ENCODE data around the gene METTL15. TPM values are rescaled to one million over a fixed set of nuclear protein-coding genes. Genes with fewer than 3 reads are reported as not detected.
"Not testable (repeated sequence)": the region's sequence is repeated elsewhere in the genome, so short reads cannot be mapped to it uniquely, and the experiment has no call there.

Gene METTL15
- total RNA-seq, 2 experiments from 2014 or later, result 13.6 to 18.0 TPM

- peaks cover 3% of the 10 kb centered on the region for H3K9me3 Mint-ChIP-seq (ENCODE audit: low read depth)
Measured at GRCh38 chr11:28169816-28170215, 61.6 kb downstream of the METTL15 start.

DNA sequence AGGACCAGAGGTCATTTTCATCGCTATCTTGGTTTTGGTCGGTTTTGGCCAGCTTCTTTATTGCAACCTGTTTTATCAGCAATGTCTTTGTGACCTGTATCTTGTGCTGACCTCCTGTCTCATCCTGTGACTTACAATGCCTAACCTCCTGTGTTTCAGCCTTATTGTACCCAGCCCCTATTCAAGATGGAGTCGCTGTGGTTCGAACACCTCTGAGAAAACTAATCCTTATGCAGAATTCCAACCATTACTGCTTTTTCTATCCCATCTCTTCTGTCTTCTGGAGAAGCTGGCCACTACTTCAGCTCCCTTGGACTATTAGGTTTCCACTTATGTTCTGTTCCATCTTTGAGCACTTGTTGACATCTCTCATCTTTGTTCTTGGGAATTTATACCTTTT lies 62.6 kb downstream of the METTL15 start:
- DNase-seq, result no peak
- H3K27me3 Mint-ChIP-seq, result no peaks in the 10 kb centered on the region
- peaks cover 29% of the 10 kb centered on the region for H3K36me3 Mint-ChIP-seq
- no peak overlapping the region for H3K4me3 Mint-ChIP-seq
- CTCF ChIA-PET, result no interaction called here
- ATAC-seq, result no peak
- no peak overlapping the region for H3K27ac Mint-ChIP-seq
- H3K4me1 Mint-ChIP-seq, result peaks cover 12% of the 10 kb centered on the region
- peaks cover 3% of the 10 kb centered on the region for H3K9me3 Mint-ChIP-seq (ENCODE audit: low read depth)

More at GRCh38 chr11:28169816-28170215, 61.6 kb downstream of the METTL15 start:
- DNase-seq (no peak), ATAC-seq (no peak)
- CTCF ChIA-PET, result no interaction called here
- Mint-ChIP-seq H3K4me1 (peaks cover 12% of the 10 kb centered on the region), H3K27ac (no peak overlapping the region), H3K36me3 (peaks cover 25% of the 10 kb centered on the region), H3K4me3 (no peak overlapping the region), H3K27me3 (no peaks in the 10 kb centered on the region)

DNA sequence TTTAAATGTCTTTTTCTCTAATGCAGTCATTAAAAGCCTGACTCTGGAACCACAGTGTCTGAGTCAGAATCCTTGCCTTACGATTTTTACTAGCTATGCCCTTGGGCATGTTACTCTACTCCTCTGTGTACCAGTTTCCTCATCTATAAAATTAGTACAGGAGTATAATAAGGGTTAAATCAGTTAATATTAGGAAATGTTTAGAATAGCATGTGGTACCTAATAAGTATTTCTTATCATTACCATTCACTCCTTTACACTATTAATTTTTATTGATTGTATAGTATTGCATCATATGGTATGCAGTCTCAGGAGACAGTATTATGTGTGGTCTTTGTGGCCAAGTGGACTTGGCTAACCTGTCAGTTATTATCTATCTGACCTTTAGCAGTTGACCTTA lies 68.2 kb downstream of the METTL15 start:
- H3K4me1 Mint-ChIP-seq, result no peaks in the 10 kb centered on the region
- no peak for ATAC-seq
- DNase-seq, result no peak
- CTCF ChIA-PET, result no interaction called here
- H3K27ac Mint-ChIP-seq, result no peak overlapping the region
- peaks cover 17% of the 10 kb centered on the region for H3K36me3 Mint-ChIP-seq
- H3K27me3 Mint-ChIP-seq, result no peaks in the 10 kb centered on the region
- H3K4me3 Mint-ChIP-seq, result no peak overlapping the region
- peaks cover 3% of the 10 kb centered on the region for H3K9me3 Mint-ChIP-seq (ENCODE audit: low read depth)

DNA sequence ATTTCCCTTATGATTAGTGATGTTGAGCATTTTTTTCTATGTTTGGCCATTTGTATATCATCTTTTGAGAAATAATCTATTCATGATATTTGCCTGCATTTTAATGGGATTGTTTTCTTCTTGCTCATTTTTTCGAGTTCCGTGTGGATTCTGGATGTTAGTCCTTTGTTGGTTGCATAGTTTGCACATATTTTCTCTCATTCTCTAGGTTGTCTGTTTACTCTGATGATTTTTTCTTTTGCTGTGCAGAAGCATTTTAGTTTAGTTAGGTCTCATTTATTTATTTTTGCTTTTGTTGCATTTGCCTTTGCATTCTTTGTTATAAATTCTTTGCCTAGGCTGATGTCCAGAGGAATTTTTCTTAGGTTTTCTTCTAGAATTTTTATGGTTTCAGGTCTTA lies 87.3 kb downstream of the METTL15 start:
- no peaks in the 10 kb centered on the region for H3K4me1 Mint-ChIP-seq
- CTCF ChIA-PET, result no interaction called here
- no peaks in the 10 kb centered on the region for H3K27me3 Mint-ChIP-seq
- H3K27ac Mint-ChIP-seq, result no peak overlapping the region
- DNase-seq (no peak), ATAC-seq (no peak)
- peaks cover 21% of the 10 kb centered on the region for H3K36me3 Mint-ChIP-seq
- H3K9me3 Mint-ChIP-seq (ENCODE audit: low read depth), result peaks cover 2% of the 10 kb centered on the region
- no peak overlapping the region for H3K4me3 Mint-ChIP-seq

DNA sequence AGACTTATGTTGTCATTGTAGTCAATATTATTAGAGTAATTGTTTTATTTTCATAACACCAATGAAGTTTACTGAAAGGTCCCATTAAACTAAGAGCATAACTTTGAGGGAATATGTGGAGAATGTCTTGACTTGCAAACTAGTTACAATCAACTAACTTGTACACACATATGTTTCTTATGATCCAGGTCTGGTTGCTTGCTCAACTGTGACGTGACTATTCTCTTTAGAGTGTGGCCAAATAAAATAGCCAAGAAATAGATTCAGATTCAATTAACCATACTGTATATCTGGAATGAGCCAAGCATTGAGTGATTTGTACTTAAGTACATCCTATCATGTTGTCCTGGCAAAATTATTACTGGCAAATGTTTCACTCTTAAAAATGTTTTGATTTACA lies 101.7 kb downstream of the METTL15 start:
- no peaks in the 10 kb centered on the region for H3K9me3 Mint-ChIP-seq (ENCODE audit: low read depth)
- CTCF ChIA-PET, result no interaction called here
- no peaks in the 10 kb centered on the region for H3K4me1 Mint-ChIP-seq
- ATAC-seq (no peak), DNase-seq (no peak)
- no peak overlapping the region for H3K27ac Mint-ChIP-seq
- peaks cover 28% of the 10 kb centered on the region for H3K36me3 Mint-ChIP-seq
- H3K27me3 Mint-ChIP-seq, result no peaks in the 10 kb centered on the region
- no peak overlapping the region for H3K4me3 Mint-ChIP-seq

GRCh38 chr11:28222063-28222462 lies 113.9 kb downstream of the METTL15 start:
- ATAC-seq; H3K9me3 Mint-ChIP-seq (ENCODE audit: low read depth); H3K4me3 Mint-ChIP-seq; DNase-seq; CTCF ChIA-PET; H3K27ac Mint-ChIP-seq; H3K4me1 Mint-ChIP-seq; H3K27me3 Mint-ChIP-seq: not testable (repeated sequence)
- peaks cover 19% of the 10 kb centered on the region for H3K36me3 Mint-ChIP-seq

GRCh38 chr11:28223577-28223976 lies 115.4 kb downstream of the METTL15 start:
- ATAC-seq, result no peak
- no peak for DNase-seq
- Mint-ChIP-seq H3K4me3 (no peak overlapping the region), H3K27me3 (no peaks in the 10 kb centered on the region), H3K36me3 (peaks cover 15% of the 10 kb centered on the region), H3K9me3 (ENCODE audit: low read depth) (peaks cover 8% of the 10 kb centered on the region), H3K27ac (no peak overlapping the region), H3K4me1 (peaks cover 1% of the 10 kb centered on the region)
- CTCF ChIA-PET, result no interaction called here

GRCh38 chr11:28223994-28224393 lies 115.8 kb downstream of the METTL15 start:
- H3K4me3 Mint-ChIP-seq, result no peak overlapping the region
- H3K27ac Mint-ChIP-seq, result no peak overlapping the region
- CTCF ChIA-PET, result no interaction called here
- no peak for ATAC-seq
- peaks cover 15% of the 10 kb centered on the region for H3K36me3 Mint-ChIP-seq
- H3K9me3 Mint-ChIP-seq (ENCODE audit: low read depth), result peaks cover 8% of the 10 kb centered on the region
- H3K27me3 Mint-ChIP-seq, result no peaks in the 10 kb centered on the region
- DNase-seq, result no peak
- H3K4me1 Mint-ChIP-seq, result peaks cover 1% of the 10 kb centered on the region

- no peak for ATAC-seq
- Mint-ChIP-seq H3K9me3 (ENCODE audit: low read depth) (no peaks in the 10 kb centered on the region), H3K27me3 (no peaks in the 10 kb centered on the region), H3K4me1 (peaks cover 1% of the 10 kb centered on the region), H3K27ac (no peak overlapping the region), H3K4me3 (no peak overlapping the region), H3K36me3 (peaks cover 4% of the 10 kb centered on the region)
- no peak for DNase-seq
- CTCF ChIA-PET, result no interaction called here
Measured at GRCh38 chr11:28227460-28227859, 119.3 kb downstream of the METTL15 start.

DNA sequence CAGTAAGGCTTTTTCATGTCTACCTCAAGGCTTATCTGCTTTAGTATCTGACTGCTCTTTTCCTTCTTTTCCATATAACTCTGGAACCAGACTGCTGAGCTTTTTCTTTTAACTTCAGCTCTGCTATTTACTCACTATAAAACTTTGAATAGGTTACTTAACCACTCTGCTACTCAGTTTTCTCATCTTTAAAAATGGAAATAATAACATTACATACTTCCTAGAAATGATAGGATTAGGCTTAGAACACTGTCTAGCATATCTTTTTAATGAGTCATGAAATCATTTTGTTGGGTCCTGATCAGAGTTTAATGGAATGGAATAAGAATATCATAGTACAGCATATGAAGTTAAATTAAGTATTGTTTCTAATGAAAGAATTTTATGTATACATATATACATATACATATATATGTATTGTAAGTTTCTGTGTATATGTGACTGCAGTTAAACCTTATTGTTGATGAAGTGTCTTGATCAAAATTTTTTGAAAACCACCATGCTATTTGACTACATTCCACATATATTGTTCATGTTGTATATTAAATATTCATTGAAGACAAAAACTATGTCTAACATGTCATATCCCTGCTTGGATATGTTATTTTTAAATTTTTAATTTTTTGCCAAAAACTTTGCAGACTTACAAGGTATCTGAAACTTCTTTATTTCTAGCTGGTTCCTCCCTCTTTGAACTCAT lies 120.2 kb downstream of the METTL15 start:
- Mint-ChIP-seq H3K27ac (no peak overlapping the region), H3K4me1 (peaks cover 1% of the 10 kb centered on the region)

DNA sequence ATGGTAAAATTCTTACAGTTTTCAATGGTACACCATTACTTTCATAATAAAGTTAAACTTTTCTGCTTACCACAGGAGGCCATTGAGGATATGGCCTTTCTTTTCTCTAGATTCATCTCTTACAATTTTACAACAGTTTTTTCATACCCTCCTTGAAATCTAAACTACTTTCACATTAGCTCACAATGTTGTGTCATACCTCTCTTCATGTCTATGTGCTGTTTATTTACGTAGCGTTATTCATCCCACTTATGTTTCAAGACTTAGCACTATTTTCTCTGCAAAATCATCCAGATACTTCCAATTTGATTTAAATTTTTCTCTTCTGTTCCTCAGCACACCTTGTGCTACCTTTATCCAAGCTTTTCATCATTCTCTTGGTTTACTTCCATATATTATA lies 123.3 kb downstream of the METTL15 start:
- CTCF ChIA-PET, result no interaction called here
- H3K4me3 Mint-ChIP-seq, result no peak overlapping the region

More for the DNA sequence above, 120.2 kb downstream of the METTL15 start:
- CTCF ChIA-PET, result no interaction called here
- no peak for ATAC-seq
- no peak for DNase-seq
- Mint-ChIP-seq H3K36me3 (peaks cover 4% of the 10 kb centered on the region), H3K9me3 (ENCODE audit: low read depth) (no peaks in the 10 kb centered on the region), H3K4me3 (no peak overlapping the region), H3K27me3 (no peaks in the 10 kb centered on the region)

DNA sequence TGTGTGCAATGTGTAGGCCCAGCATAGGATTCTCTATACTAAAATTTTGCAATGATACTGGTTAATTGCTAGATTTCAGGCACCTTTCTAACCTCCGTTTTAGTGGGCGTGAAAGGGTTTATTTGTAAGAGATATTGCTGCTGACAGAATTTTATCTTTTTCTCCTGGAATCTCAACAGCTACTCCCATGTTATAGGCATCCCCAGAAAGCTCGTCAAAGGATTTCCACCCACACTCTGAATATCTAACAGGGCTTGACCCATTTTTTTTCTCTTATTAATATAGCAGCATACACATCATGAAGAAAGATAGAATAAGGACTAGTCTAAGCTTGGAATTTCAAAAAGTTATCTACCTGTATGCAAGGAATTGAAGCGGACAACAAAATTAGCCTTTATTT lies 124.5 kb downstream of the METTL15 start:
- H3K4me1 Mint-ChIP-seq, result no peaks in the 10 kb centered on the region
- peaks cover 4% of the 10 kb centered on the region for H3K9me3 Mint-ChIP-seq (ENCODE audit: low read depth)
- CTCF ChIA-PET, result no interaction called here
- no peak for DNase-seq
- H3K4me3 Mint-ChIP-seq, result no peak overlapping the region
- no peak overlapping the region for H3K27ac Mint-ChIP-seq
- ATAC-seq, result no peak
- peaks cover 12% of the 10 kb centered on the region for H3K36me3 Mint-ChIP-seq
- H3K27me3 Mint-ChIP-seq, result no peaks in the 10 kb centered on the region

More for the DNA sequence above, 123.3 kb downstream of the METTL15 start:
- no peak overlapping the region for H3K27ac Mint-ChIP-seq
- no peaks in the 10 kb centered on the region for H3K4me1 Mint-ChIP-seq
- peaks cover 8% of the 10 kb centered on the region for H3K36me3 Mint-ChIP-seq
- ATAC-seq (no peak), DNase-seq (no peak)
- H3K27me3 Mint-ChIP-seq, result no peaks in the 10 kb centered on the region
- peaks cover 2% of the 10 kb centered on the region for H3K9me3 Mint-ChIP-seq (ENCODE audit: low read depth)

GRCh38 chr11:28241760-28242159 lies 133.6 kb downstream of the METTL15 start:
- peaks cover 10% of the 10 kb centered on the region for H3K36me3 Mint-ChIP-seq
- no peak for ATAC-seq
- no peak overlapping the region for H3K4me3 Mint-ChIP-seq
- CTCF ChIA-PET, result no interaction called here
- peaks cover 6% of the 10 kb centered on the region for H3K9me3 Mint-ChIP-seq (ENCODE audit: low read depth)
- no peak overlapping the region for H3K27ac Mint-ChIP-seq
- no peaks in the 10 kb centered on the region for H3K27me3 Mint-ChIP-seq
- no peak for DNase-seq
- H3K4me1 Mint-ChIP-seq, result no peaks in the 10 kb centered on the region

DNA sequence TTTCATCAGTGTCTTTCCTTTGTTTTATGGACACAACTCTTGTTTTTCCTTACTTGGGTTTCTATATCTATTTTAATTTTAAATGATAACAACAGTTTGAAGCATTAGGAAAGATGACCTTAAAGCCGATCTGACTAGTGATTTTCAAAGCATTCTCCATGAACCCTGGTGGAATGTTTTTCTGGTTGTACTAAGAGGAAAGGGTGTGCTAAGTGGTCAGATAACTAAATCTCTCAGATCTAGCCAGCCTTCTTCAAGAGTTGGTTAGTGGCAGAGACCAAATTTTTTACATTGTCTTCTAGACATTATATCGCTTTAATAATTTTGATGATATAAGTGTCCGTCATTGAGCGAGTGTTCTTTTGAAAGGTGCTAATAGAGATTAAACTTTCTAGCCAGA lies 134.4 kb downstream of the METTL15 start:
- no peaks in the 10 kb centered on the region for H3K4me1 Mint-ChIP-seq
- CTCF ChIA-PET, result no interaction called here
- no peak for DNase-seq

DNA sequence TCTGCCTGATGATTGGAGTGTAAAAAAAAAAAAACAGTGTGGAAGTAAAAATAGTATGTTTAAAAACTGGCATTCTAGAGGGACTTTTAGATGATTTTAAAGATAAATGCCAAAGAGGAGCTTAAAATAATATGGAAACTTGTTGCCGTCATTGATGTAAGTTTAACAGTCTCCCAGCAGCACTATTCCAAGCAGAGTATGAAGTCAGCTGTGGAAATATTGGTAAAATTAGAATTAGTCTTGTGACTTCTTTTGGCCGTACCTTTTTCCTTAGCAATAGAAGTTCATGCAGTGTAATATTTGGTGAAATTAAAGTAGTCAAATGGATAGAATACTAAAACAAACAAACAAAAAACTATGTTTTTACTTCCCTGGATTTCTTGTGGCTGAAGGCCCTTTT lies 134.9 kb downstream of the METTL15 start:
- H3K27me3 Mint-ChIP-seq, result no peaks in the 10 kb centered on the region
- H3K27ac Mint-ChIP-seq, result no peak overlapping the region
- peaks cover 6% of the 10 kb centered on the region for H3K9me3 Mint-ChIP-seq (ENCODE audit: low read depth)
- ATAC-seq, result no peak
- H3K36me3 Mint-ChIP-seq, result peaks cover 8% of the 10 kb centered on the region
- DNase-seq, result no peak
- H3K4me3 Mint-ChIP-seq, result no peak overlapping the region
- CTCF ChIA-PET, result no interaction called here
- no peaks in the 10 kb centered on the region for H3K4me1 Mint-ChIP-seq

More for the DNA sequence above, 134.4 kb downstream of the METTL15 start:
- Mint-ChIP-seq H3K9me3 (ENCODE audit: low read depth) (peaks cover 6% of the 10 kb centered on the region), H3K36me3 (peaks cover 7% of the 10 kb centered on the region), H3K4me3 (no peak overlapping the region), H3K27me3 (no peaks in the 10 kb centered on the region), H3K27ac (no peak overlapping the region)
- ATAC-seq, result no peak

All from activated CD8-positive, alpha-beta memory T cell treated with anti-CD3 and anti-CD28 coated beads, Interleukin-2, amount 10 ng/mL, durations not matched to agents 7 days and 5 days (primary cell).